Calu3 (cell line): ENCODE results near the gene PPP1R16B. TPM values are rescaled to one million over a fixed set of nuclear protein-coding genes. Genes with fewer than 3 reads are reported as not detected.

Experiments used
- BruUV-seq: library from RNA; stranded (reverse); fragments of 400-500 nt; replicated peaks from 2 replicates; lab custom pipeline; 2021; lab: Mats Ljungman, UMichigan
- CTCF ChIA-PET: fragments of 300-600 bp; sonication (Branson Sonifier 250); formaldehyde crosslinking; loops from one replicate; lab custom pipeline; 2022; ENCODE audit warnings: antibody characterized with exemption; lab: Charles Lee
- DNase-seq: peaks from one replicate; pipeline ENCODE4 v3.0.0; 2022
- H3K27ac Mint-ChIP-seq: one replicate; pipeline ENCODE4 v1.8.0; 2022; ENCODE audit warnings: mixed read lengths; ENCODE audit not compliant: unreplicated experiment
- H3K27me3 Mint-ChIP-seq: one replicate; pipeline ENCODE4 v1.8.0; 2022; ENCODE audit warnings: mixed read lengths; ENCODE audit not compliant: unreplicated experiment
- H3K36me3 Mint-ChIP-seq: one replicate; pipeline ENCODE4 v1.8.0; 2022; ENCODE audit warnings: mild to moderate bottlenecking, moderate library complexity, mixed read lengths; ENCODE audit not compliant: insufficient read depth, unreplicated experiment
- H3K4me1 Mint-ChIP-seq: one replicate; pipeline ENCODE4 v1.8.0; 2022; ENCODE audit warnings: mild to moderate bottlenecking, low read depth, mixed read lengths; ENCODE audit not compliant: unreplicated experiment
- H3K4me3 Mint-ChIP-seq: one replicate; pipeline ENCODE4 v1.8.0; 2022; ENCODE audit warnings: mild to moderate bottlenecking, low read depth, moderate library complexity, mixed read lengths; ENCODE audit not compliant: unreplicated experiment
- H3K9me3 Mint-ChIP-seq: one replicate; pipeline ENCODE4 v1.8.0; 2022; ENCODE audit warnings: low read depth, mixed read lengths; ENCODE audit not compliant: unreplicated experiment
- intact Hi-C: fragments of 100-400 bp; cut with micrococcal nuclease; formaldehyde crosslinking; loops from one replicate; pipeline ENCODE4 v1.10.0; 2022; ENCODE audit not compliant: unreplicated experiment
- total RNA-seq: library from RNA; stranded (reverse); gene quantifications from 2 replicates; pipeline ENCODE4 v1.2.3, GENCODE V29; 2022
- TF ChIP-seq, protein P1 (sequence below): fragments of 200-600 bp; IDR thresholded peaks from one replicate; pipeline ENCODE4 v1.8.0; 2022; ENCODE audit warnings: antibody characterized with exemption; ENCODE audit not compliant: unreplicated experiment

Gene PPP1R16B
- total RNA-seq, 1 experiment from 2014 or later = not detected

- H3K27ac Mint-ChIP-seq = no peak overlapping the region
- H3K27me3 Mint-ChIP-seq = peaks cover 8% of the 10 kb centered on the region
- no TSS peak for BruUV-seq
- H3K9me3 Mint-ChIP-seq = no peaks in the 10 kb centered on the region
- no peak overlapping the region for H3K4me3 Mint-ChIP-seq
- DNase-seq = no peak
- intact Hi-C loops = no loop called here
- TF ChIP-seq, protein P1, sequence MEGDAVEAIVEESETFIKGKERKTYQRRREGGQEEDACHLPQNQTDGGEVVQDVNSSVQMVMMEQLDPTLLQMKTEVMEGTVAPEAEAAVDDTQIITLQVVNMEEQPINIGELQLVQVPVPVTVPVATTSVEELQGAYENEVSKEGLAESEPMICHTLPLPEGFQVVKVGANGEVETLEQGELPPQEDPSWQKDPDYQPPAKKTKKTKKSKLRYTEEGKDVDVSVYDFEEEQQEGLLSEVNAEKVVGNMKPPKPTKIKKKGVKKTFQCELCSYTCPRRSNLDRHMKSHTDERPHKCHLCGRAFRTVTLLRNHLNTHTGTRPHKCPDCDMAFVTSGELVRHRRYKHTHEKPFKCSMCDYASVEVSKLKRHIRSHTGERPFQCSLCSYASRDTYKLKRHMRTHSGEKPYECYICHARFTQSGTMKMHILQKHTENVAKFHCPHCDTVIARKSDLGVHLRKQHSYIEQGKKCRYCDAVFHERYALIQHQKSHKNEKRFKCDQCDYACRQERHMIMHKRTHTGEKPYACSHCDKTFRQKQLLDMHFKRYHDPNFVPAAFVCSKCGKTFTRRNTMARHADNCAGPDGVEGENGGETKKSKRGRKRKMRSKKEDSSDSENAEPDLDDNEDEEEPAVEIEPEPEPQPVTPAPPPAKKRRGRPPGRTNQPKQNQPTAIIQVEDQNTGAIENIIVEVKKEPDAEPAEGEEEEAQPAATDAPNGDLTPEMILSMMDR = no peak
- no peaks in the 10 kb centered on the region for H3K36me3 Mint-ChIP-seq
- CTCF ChIA-PET = no interaction called here
- H3K4me1 Mint-ChIP-seq = peaks cover 8% of the 10 kb centered on the region
Observed at GRCh38 chr20:38863024-38863851, 57.7 kb downstream of the PPP1R16B start.

DNA sequence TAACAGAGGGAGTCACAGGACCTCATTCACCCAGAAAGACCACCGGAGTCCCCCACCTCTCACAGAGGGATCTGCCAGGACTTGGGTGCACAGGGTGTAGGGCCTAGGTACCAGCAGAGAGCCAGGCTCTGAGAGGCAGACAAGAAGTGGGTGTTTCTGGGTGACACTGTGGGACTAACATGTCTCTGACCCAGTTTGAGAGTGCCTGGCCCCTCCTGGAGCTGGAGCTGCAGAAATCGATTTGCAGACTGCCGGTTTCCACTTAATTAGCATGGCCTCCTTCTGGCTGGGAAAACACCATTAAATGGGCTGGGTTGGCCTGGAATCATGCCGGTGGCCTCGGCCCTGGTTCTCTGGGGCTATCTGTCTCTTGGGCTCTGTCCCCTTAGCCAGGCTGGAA, 59.2 kb downstream of the PPP1R16B start:
- no TSS peak for BruUV-seq
- no peaks in the 10 kb centered on the region for H3K9me3 Mint-ChIP-seq

DNA sequence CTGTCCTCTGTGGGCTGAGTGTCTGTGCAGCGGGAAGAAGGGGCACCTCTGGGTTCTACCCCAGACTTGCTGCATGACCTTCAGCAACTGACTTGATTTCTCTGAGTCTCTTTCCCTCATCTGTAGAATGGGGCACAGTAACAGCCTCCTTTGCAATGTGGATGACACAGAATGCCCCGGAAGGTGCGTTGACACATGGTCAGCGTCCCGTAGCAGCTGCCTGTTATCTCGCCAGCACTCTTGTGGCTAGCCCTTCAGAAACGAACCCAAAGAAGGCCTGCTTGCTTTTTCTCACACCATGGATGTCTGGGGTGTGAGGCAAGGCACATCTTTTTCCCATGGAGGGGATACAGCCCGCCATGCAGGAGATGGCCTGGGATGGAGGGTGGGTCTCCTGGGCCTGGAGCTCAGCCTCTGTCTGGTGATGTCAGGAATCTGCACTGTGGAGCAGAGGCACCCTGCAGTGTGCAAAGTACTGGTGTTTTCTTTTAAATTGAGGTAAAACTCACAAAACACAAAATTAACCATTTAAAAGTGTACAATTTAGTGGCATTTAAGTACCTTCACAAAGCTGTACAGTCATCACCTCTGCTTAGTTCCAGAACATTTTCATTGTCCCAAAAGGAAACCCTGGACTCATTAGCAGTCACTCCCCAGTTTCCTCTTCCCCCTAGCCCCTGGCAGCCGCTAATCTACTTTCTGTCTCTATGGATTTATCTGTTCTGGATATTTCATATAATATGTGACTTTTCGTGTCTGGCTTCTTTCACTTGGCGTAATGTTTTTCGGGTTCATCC, 61.0 kb downstream of the PPP1R16B start:
- no TSS peak for BruUV-seq
- no peaks in the 10 kb centered on the region for H3K27me3 Mint-ChIP-seq
- TF ChIP-seq, protein P1 = no peak
- H3K4me1 Mint-ChIP-seq = peaks cover 16% of the 10 kb centered on the region
- CTCF ChIA-PET = interaction anchor here (0.5 kb wide), 1 partner anchor 1615 kb away, joined by 3 read pairs; no protein-coding TSS in a partner anchor
- DNase-seq = no peak
- H3K4me3 Mint-ChIP-seq = no peak overlapping the region
- no peaks in the 10 kb centered on the region for H3K9me3 Mint-ChIP-seq
- H3K36me3 Mint-ChIP-seq = no peaks in the 10 kb centered on the region
- no peak overlapping the region for H3K27ac Mint-ChIP-seq
- intact Hi-C loops = no loop called here

More for the DNA sequence above, 59.2 kb downstream of the PPP1R16B start:
- TF ChIP-seq, protein P1 = no peak
- intact Hi-C loops = no loop called here
- CTCF ChIA-PET = no interaction called here
- Mint-ChIP-seq H3K4me3 (no peak overlapping the region), H3K27ac (no peak overlapping the region), H3K36me3 (no peaks in the 10 kb centered on the region), H3K4me1 (peaks cover 8% of the 10 kb centered on the region), H3K27me3 (no peaks in the 10 kb centered on the region)
- no peak for DNase-seq

GRCh38 chr20:38867062-38867359, 61.5 kb downstream of the PPP1R16B start:
- H3K27ac Mint-ChIP-seq = no peak overlapping the region
- no peak overlapping the region for H3K4me3 Mint-ChIP-seq
- BruUV-seq = no TSS peak
- no peaks in the 10 kb centered on the region for H3K9me3 Mint-ChIP-seq
- H3K36me3 Mint-ChIP-seq = no peaks in the 10 kb centered on the region
- intact Hi-C loops = no loop called here
- H3K27me3 Mint-ChIP-seq = no peaks in the 10 kb centered on the region
- CTCF ChIA-PET = no interaction called here
- DNase-seq = no peak
- TF ChIP-seq, protein P1 = no peak
- peaks cover 22% of the 10 kb centered on the region for H3K4me1 Mint-ChIP-seq
